GM18505 (cell line): ENCODE results near the gene MICAL2.

Experiments
- ATAC-seq: cut with Tn5 transposase; IDR thresholded peaks from one replicate; pipeline ENCODE4 v1.9.1; 2021; ENCODE audit not compliant: unreplicated experiment
- POLR2A ChIP-seq: IDR thresholded peaks from 4 replicates; pipeline ENCODE4 v1.6.1; 2011; ENCODE audit warnings: borderline replicate concordance; ENCODE audit not compliant: insufficient read depth, insufficient read length; ENCODE audit errors: extremely low read depth

The MICAL2 gene, protein sequence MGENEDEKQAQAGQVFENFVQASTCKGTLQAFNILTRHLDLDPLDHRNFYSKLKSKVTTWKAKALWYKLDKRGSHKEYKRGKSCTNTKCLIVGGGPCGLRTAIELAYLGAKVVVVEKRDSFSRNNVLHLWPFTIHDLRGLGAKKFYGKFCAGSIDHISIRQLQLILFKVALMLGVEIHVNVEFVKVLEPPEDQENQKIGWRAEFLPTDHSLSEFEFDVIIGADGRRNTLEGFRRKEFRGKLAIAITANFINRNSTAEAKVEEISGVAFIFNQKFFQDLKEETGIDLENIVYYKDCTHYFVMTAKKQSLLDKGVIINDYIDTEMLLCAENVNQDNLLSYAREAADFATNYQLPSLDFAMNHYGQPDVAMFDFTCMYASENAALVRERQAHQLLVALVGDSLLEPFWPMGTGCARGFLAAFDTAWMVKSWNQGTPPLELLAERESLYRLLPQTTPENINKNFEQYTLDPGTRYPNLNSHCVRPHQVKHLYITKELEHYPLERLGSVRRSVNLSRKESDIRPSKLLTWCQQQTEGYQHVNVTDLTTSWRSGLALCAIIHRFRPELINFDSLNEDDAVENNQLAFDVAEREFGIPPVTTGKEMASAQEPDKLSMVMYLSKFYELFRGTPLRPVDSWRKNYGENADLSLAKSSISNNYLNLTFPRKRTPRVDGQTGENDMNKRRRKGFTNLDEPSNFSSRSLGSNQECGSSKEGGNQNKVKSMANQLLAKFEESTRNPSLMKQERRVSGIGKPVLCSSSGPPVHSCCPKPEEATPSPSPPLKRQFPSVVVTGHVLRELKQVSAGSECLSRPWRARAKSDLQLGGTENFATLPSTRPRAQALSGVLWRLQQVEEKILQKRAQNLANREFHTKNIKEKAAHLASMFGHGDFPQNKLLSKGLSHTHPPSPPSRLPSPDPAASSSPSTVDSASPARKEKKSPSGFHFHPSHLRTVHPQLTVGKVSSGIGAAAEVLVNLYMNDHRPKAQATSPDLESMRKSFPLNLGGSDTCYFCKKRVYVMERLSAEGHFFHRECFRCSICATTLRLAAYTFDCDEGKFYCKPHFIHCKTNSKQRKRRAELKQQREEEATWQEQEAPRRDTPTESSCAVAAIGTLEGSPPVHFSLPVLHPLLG

GRCh38 chr11:12110201-12110713 is at the start of gene MICAL2:
TSS of gene MICAL2 (plus strand) at chr11:12110590. CDS start at chr11:12162156, 51,566 bp downstream.
- TF ChIP-seq POLR2A: no peak
- peak; percentile 98 for ATAC-seq

GRCh38 chr11:12061851-12062560 is 48.4 kb upstream of the MICAL2 start:
- ATAC-seq: no peak
- no peak for TF ChIP-seq POLR2A

GRCh38 chr11:12063251-12063650 is 47.1 kb upstream of the MICAL2 start:
- no peak for ATAC-seq
- TF ChIP-seq POLR2A: no peak

DNA sequence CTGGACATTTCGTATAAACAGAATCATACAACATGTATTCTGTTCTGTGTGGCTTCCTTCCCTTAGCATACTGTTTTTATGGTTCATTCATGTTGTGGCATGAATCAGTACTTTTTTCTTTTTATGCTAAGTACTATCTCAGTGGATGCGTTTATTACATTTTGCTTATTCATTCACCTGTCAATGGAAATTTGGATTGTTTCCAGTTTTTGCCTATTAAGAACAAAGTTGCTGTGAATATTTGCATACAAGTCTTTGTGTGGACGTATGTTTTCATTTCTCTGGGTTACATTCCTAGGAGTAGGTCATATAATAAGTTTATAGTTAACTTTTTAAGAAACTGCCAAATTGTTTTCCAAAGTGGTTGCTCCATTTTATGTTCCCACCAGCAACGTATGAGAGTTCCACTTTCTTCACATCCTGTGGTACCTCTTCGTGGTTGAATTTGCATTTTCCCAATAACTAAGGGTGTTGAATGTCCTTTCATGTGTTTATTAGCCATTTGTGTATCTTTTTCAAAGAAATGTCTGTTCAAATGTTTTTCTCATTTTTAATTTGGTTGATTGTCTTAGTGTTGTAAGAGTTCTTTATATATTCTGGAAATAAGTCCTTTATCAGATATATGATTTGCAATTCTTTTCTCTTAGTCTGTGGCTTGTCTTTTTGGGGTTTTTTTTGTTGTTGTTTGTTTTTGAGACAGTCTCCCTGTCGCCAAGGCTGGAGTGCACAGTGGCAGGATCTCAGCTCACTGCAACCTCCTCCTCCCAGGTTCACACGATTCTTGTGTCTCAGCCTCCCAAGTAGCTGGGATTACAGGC is 46.0 kb upstream of the MICAL2 start:
- ATAC-seq: no peak
- no peak for TF ChIP-seq POLR2A

GRCh38 chr11:12064954-12065280 is 45.5 kb upstream of the MICAL2 start:
- no peak for ATAC-seq
- no peak for TF ChIP-seq POLR2A

GRCh38 chr11:12066056-12066798 is 44.2 kb upstream of the MICAL2 start:
- ATAC-seq: no peak
- TF ChIP-seq POLR2A: no peak

- TF ChIP-seq POLR2A: no peak
These were observed 43.4 kb upstream of the MICAL2 start for GRCh38 chr11:12066799-12067508.

DNA sequence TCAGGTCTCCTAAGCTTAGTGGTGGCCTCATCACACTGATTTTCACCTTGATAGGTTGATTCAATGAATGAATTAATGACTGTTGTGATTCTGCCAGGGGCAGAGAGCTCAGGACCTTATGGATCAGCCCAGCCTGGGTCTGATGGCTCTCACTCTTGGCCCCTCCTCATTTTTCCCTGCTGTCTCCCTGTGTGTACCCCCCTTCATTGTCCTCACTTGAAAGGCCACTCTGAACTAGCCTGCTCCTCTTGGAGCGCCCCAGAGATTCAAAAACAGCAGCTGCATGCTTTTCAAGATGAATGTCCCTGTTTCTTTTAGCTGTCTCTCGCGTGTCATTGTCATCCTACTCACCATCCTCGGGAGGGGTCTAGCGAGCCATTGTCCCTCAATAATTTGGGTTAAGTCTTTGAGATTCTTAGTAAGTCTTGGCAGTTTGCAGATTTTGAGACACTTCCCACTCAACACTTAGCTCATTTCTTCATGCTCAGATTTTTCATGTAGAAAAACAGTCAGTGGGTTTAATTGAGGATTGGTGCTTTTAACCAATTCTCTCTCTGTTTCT is 42.5 kb upstream of the MICAL2 start:
- ATAC-seq: no peak
- TF ChIP-seq POLR2A: no peak

More at GRCh38 chr11:12066799-12067508, 43.4 kb upstream of the MICAL2 start:
- ATAC-seq: no peak

DNA sequence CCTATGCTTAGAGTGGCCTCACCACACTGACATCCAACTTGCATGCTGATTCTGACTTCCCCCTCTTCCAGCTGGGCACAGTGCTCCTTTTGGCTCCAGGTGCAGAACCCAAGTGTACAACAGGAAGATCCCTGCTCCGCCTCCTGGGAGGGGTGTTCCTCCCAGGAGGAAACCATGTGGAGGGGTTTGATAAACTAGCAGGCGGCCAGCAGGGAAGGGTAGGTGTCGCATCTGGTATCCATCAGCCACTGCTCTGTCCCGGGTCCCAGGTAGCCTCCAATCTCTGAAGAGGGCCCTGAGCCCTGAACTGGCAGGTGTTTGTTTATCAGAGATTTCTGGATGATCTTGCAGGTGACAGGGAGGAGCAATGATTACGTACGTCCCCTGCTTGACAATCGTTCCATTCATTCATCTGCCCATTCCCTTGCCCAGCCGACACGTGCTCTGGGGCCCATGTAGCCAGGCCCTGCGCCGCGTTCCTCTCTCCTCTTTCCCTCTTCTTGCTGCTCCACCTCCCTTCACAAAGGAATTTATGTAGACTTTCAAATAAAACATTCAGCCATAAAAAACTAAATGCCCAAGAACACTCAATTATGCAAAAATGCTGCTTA is 41.2 kb upstream of the MICAL2 start:
- no peak for ATAC-seq
- no peak for TF ChIP-seq POLR2A
